ENCODE results near the gene NCAM1.

DNA sequence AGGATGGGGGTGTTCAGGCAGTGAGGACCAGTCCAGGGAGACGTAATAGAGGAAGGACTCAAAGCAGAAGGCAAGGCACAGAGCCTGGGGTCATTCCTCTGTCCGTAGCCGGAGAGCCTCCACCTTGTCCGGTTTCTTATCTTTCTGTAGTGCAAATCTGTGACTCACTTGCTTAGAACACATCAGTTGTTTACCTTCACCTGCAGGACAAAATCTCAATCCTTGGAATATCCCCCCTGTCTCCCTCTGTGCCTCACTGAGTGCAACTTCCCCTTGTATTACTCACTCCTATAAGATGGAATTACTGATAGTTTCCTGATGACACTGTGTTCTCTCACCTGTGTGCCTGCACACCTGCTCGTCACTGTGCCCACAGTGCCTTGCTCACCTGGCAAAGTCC, 332.7 kb downstream of the NCAM1 start:
- TF ChIP-seq, protein P1, sequence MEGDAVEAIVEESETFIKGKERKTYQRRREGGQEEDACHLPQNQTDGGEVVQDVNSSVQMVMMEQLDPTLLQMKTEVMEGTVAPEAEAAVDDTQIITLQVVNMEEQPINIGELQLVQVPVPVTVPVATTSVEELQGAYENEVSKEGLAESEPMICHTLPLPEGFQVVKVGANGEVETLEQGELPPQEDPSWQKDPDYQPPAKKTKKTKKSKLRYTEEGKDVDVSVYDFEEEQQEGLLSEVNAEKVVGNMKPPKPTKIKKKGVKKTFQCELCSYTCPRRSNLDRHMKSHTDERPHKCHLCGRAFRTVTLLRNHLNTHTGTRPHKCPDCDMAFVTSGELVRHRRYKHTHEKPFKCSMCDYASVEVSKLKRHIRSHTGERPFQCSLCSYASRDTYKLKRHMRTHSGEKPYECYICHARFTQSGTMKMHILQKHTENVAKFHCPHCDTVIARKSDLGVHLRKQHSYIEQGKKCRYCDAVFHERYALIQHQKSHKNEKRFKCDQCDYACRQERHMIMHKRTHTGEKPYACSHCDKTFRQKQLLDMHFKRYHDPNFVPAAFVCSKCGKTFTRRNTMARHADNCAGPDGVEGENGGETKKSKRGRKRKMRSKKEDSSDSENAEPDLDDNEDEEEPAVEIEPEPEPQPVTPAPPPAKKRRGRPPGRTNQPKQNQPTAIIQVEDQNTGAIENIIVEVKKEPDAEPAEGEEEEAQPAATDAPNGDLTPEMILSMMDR (conservative IDR thresholded peaks at IDR 0.05 in 1 of 2, IDR thresholded peaks at IDR 0.05 in 1 of 2; ENCODE audit: low read depth in 1 of 2, low read length in 2 of 2): no peak
- TF ChIP-seq EZH2 (IDR thresholded peaks at IDR 0.05; ENCODE audit: low read length, missing control alignments): no peak

All from fibroblast of lung (primary cell).